Ramos (cell line): ENCODE data around the gene CRTC2.

Experiments used
- in situ Hi-C: fragments of 300-500 bp; cut with MboI; formaldehyde crosslinking; loops from one replicate; pipeline ENCODE4 v1.14.3; 2022; ENCODE audit warnings: low sequenced_read_pairs; ENCODE audit not compliant: unreplicated experiment

The CRTC2 gene

DNA sequence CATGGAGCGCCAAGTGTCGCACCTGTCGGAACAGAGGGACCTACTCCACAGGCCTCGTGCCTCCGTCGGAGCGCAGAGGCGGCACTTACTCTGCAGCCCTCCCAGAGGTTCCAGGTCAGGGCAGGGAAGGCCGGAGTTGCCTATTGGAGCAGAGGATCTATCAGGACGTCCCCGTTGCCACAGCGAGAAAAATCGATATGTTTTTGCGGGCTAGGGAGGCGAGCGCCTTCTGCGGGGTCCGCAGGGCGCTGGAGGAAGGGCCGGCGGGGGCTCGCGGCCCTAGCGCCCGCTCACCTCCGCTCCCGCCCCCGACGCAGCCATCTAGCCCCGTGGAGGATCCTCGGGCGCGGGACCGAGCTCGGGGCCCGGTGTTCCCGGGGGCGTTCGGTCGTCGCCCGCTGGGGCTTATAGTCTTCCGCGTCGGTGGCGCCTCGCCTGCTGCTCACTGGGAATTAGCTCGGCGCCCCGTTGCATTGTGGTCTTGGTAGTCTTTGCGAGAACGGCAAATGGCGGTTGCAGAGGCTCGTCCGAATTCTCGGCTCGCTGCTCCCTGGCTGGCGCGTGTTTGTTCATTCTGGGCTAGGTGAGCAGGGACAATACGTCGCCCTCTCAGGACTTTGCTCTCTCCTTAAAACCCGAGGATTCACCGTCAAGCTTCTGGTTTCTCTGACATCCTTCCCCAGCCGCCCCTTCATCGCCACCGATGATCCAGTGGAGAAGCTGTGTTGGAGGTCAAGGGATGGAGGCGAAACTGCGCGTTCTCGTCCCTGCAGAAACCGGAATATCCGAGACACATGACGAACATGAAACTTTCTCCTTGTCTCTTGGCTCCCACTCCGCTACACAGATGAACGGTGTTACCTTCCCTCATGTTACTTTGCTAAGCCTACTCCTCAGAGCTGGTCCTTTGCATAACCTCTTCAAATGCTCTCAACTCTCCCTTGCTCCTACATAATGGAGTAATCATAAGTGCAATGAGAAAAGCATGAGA, 19.1 kb upstream of the CRTC2 start, which contains the start of gene JTB:
Gene JTB, minus strand, starts transcription at position 425 of the 991 bp plus-strand sequence. Its CDS starts 422 bp downstream, at position 3.
- in situ Hi-C loops = loop anchor here (5.0 kb wide), 1 partner anchor 180 kb away; no protein-coding TSS in a partner anchor

DNA sequence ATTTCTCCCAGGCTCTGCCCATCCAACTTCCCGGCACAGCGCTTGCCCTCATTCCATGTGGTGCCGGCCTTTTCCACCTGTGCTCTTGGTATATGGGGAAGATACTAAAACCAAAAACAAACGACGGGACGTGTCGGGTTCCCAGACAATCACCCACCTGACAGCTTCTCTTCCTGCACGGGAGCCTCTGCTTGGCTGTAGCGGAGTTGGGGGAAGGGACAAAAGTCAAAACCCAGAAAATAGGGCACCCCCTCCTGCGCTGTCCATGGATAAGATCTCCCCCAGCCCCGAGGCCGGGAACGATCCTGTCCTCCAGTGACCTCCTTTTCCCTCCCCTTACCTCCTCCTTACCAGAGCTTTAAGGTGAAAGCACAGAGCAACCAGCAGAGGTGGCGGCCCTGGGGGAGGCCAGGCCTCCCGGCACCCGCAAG, 18.4 kb upstream of the CRTC2 start:
- in situ Hi-C loops = loop anchor here (5.0 kb wide), 1 partner anchor 180 kb away; no protein-coding TSS in a partner anchor

DNA sequence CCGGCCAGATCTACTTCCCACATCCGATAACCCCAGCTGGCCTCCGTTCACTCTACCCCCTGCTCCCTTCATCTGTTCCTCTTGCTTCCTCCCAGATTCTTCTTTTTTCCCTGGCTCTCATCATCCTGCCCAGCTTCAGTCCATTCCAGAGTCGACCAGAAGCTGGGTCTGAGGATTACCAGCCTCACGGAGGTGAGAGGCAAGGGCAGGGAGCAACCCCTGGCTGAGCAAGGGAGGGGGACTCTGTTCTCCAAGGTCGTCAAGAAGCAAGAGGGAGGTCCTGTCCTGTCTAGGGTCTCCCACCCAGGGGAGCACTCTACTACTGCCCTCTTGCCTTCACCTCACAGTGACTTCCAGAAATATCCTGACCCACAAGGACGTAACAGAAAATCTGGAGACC, 15.1 kb upstream of the CRTC2 start:
- in situ Hi-C loops = no loop called here

DNA sequence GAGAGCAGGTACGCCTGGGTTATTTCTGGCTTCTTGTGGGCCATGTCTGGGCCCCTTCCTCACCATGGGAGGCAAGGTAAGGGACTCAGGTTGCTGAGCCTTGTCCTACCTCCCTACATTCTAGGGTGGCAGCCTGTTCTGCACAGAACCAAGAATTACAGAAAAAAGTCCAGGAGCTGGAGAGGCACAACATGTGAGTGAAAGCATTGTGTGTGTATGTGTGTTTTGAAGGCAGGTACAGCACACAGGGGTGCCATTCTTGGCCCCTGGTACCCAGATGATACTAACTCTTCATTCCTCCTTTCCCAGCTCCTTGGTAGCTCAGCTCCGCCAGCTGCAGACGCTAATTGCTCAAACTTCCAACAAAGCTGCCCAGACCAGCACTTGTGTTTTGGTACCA, 14.7 kb upstream of the CRTC2 start:
- in situ Hi-C loops = no loop called here

DNA sequence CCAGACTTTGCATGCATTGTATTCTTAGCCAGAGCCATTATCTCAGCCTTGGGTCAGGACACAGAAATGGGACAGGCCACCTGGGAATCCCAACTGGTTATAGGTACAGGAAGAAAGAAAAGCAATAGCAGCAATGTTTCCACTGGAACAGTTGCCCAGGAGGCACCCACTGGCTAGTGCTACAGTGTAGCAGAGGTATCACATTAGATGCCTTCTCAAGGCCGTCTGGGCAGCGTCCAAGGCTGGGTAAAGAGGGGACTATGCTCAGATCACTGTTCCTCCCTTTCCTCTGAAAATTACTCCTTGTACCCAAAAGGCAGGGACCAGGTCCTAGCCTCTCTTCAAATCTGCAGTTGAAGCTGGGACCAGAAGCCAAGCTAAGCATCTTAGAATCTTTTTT, 11.9 kb upstream of the CRTC2 start:
- in situ Hi-C loops = no loop called here

DNA sequence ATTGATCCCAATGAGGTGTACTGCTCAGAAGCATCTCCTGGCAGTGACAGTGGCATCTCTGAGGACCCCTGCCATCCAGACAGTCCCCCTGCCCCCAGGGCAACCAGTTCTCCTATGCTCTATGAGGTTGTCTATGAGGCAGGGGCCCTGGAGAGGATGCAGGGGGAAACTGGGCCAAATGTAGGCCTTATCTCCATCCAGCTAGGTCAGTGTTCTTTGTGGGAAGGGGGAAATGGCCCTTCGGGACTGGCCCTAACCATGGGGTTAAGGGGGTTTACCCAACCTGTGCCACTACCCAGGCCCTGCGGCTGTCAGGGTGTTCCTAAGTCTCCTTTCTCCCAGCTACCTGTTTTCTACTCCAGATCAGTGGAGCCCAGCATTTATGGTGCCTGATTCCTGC, 10.6 kb upstream of the CRTC2 start:
- in situ Hi-C loops = no loop called here

DNA sequence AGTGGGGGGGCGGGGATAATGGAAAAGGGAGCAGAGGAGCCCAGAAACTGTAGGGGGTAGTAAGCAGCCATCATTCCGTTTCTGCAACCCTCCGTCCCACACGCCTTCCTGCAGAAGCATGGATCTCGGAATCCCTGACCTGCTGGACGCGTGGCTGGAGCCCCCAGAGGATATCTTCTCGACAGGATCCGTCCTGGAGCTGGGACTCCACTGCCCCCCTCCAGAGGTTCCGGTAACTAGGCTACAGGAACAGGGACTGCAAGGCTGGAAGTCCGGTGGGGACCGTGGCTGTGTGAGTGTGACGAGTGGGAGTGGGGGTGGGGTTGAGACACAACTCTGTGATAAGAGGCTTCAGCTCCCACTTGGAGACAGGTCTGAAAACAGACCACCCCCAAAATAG, 10.0 kb upstream of the CRTC2 start:
- in situ Hi-C loops = no loop called here

DNA sequence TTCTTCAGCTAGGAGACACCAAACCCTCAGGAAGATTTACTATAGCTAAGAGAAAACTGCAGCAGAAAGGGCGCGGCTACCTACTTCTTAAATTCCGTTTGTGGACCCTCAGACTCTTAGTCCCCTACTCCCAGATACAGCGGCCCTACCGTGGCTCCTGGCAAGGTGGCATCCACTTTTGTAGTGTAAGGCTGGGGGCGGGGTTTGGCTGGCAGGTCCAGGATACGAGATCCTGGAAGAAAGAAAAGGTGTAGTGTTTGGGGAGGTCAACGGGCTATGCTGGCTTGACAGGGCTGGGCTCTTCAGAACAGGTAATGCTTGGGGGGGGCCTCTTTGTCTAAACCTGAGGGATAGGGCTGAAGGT, 9.6 kb upstream of the CRTC2 start:
- in situ Hi-C loops = no loop called here

DNA sequence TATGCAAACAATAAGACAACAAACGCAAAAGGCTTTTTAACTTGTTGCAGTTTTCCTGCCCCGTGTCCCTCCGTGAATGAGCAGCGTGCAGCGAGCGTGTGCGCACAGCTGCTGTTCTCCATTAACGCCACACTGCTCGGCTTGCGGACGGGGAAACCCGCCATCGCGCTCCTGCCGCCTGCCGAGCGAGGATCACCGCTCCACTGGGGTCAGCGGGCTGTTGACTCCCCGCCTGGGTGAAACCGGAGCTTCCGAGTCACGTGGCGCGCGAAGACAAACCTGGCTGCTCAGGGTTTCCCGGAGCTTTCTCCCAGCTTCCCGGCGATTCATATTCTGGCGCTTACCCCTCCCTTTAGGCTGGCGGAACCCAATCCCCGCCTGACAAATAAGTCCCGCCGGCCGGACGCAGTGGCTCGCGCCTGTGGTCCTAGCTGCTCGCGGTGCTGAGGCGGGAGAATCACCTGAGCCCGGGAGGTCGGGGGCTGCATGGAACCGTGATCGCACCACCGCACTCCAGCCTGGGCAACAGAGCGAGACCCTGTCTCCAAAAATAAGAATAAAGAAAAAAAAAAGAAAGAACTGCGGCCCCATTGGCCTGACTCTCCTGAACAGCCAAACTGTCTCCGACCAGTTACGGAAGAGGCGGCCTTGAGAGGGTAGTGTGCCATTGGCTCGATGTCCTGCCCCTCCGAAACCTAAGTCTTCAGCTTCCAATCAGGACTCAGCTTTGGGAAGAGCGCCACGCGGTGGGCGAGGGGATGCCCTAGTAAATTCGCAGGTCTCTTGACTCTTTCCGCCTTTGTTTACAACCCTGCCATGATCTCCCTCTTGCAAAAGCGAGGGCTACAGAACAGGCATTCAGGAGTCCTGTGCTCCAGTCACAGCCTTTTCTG, 8.9 kb upstream of the CRTC2 start, which contains the start of gene CREB3L4:
Gene CREB3L4, plus strand, starts transcription at position 796 of the 893 bp plus-strand sequence. CDS start 624 bp downstream, outside the sequence.
- in situ Hi-C loops = no loop called here

DNA sequence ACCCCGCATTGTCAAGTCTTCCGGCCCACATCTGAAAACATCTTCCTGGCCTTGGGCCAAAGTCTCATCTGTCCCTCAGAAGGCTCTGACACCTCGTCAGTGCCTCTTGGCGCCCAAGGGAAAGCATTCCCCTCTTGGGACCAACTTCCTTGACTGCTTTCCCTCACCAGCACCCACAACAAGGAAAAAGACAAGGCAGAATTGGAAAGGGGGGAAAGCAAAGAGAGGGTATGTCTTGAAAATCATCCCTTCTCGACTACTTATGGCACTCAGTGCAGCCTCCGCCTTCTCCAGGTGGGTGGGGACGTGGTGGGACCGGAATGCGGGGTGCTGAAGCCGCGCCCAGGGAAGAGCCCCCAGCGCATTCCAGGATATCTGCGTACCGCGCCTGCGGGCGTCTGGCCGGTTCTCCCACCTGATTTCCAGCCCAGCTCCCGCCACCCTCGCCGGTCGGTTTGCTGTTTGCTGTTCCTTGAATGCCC, 5.5 kb upstream of the CRTC2 start:
- in situ Hi-C loops = no loop called here

DNA sequence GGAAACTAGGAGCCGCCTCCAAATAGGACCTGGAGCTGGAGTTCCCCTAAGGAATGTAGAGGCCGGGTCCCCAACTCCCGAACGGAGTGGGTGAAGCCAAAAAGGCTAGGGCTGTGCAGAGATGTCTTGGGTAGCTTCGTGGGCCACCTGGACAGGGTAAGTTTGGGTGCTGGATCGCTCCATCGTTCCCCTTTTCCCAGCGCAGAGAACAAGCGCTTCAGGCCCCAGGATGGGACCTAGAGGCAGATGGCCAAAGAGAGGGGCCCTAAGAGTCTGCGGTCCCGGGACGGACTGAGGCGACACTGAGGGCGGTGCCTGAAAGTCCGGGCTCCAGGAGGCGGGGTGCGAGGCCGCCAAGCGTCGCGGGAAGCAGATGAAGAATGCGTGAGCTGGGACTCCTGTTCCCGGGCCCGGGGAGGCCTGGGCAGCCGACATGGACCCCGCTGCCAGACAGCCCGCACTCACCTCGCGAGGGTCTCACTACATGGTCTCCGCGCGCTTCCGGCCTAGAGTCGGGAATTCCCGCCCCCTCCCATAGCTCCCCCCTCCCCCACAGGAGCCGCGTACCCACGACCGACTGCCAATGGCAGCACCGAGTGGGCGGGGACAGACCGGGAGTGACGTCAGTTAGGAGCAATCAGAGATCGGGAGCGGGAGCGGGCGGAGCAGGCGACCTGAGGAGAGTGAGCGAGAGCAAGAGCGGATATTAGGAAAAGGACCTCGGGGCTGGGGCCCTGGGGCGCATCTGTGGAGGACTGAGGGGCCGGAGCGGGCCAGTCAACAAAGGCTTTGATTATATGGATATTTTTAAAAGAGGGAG, 4.8 kb upstream of the CRTC2 start, which contains the start of gene SLC39A1:
Gene SLC39A1, minus strand, starts transcription at position 508 of the 820 bp plus-strand sequence. CDS start 822 bp downstream, outside the sequence.
- in situ Hi-C loops = no loop called here

DNA sequence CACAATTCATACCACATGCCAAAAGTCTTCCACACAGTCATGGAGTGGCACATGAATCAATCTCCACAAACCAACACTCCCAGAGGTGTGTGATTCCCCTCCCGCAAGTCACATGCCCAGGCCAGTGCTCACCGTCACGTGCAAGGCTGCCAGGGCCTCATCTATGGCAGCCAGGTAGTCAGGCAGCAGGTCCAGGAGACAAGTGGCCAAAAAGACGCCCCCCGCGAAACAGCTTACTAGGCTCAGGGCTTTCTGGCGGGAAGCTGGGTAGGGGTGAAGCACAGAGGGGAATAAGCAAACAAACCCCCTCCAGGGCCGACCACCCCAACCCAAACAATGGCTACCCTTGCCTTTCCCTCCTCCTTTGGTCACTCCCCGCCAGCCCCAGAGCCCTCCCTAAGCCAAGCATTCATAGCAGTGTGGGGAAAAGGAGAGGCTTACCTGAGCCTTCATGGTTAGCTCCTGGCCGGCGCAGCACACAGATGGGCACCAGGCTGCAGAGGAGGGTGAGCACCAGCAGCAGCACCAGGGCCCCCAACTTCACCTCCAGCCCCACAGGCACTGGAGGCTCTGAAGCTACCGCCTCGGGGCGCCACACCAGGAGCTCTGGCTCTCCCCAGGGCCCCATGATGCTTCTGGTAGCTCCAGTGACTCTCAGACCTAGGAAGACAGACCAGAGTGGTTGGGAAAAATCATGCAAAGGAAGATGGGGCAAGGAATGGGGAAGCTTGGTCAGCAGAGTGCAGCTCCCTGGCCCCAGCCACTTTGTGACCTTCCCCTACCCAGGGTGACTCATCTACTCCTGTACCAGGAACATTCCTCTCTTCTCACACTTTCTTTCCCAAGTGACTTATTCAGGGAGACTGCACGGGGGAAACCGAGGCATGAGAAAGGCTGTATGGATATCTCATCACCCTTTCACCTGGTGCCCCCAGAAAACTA, 3.9 kb upstream of the CRTC2 start:
- in situ Hi-C loops = no loop called here

DNA sequence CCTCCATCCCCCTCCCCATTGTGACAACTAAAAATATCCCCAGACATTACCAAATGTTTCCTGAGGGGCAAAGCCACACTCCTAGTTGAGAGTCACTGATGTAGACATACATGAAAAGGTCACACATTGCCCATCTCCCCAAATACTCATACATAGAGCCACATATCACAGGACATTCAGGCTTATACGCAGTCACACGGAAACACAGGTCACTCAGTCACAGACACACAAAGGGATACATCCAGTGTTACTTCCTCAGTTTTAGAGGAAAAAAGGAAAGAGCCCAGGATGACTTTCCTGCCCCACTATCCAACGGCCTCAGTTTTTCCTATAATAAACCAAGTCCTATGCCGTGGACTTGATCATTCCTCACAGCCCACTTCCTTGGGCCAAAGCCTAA, 3.0 kb upstream of the CRTC2 start:
- in situ Hi-C loops = no loop called here

DNA sequence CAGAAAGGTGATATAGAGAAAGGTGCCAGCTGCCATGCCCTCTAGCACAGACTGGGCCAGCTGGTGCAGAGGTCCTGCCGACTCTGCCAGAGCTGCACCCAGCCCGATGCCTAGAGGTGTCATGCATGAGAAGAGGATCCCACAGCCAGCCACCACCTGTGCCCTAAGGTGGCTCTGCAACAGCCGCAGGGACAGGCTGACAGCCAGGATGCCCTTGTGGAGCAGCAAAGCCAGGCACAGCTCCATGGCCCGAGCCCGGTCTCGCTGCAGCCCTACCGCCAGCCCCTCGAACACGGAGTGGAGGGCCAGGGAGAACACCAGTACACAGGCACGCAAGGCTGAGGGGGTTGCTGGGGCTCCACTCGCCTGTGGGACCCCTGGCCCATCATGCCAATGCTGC, 1.8 kb upstream of the CRTC2 start:
- in situ Hi-C loops = no loop called here

DNA sequence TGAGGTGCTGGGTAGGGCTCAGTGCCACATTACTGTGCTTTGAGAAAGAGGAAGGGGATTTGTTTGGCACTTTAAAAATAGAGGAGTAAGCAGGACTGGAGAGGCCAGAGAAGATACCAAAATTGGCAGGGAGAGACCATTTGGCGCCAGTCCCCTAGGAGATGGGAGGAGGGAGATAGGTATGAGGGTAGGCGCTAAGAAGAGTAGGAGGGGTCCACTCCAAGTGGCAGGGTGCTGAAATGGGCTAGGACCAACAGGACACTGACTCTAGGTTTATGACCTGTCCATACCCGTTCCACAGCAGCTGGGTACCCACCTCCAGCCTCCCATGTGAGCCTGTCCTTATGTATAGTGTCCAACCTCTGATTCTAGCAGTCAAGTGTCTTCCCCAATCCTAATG, 1.0 kb upstream of the CRTC2 start:
- in situ Hi-C loops = no loop called here

DNA sequence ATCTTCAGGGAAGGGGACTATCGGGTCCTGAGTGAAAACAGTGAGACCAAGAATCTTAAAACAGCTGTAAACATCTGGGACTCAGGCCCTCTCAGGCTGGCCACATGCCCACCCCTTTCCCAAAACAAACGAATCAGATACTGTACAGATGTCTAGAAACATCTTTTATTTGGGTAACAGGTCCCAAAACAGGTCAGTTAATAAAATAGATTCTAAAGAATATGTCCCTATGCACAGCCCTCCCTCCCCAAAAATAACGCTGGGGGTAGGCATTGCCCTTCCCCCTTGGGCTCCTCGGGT, 499 bp upstream of the CRTC2 start:
- in situ Hi-C loops = no loop called here

DNA sequence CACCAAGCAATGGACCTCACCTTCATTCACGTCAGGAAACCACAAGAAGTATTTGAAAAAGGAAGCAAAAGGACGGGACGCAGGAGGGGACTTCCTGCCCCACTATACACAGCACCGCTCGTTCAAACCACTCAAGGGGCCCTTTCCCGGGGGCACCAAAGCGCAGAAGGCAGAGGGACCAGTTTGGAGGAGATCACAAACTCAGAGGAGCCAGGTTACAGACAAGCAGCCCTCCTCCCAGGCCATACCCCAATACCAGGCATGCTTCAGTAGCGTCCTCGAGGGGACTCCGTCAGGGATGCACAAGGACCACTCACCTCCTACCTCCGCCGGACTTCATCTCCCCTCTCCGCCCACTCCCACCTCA, 685 bp downstream of the CRTC2 start:
- in situ Hi-C loops = no loop called here

DNA sequence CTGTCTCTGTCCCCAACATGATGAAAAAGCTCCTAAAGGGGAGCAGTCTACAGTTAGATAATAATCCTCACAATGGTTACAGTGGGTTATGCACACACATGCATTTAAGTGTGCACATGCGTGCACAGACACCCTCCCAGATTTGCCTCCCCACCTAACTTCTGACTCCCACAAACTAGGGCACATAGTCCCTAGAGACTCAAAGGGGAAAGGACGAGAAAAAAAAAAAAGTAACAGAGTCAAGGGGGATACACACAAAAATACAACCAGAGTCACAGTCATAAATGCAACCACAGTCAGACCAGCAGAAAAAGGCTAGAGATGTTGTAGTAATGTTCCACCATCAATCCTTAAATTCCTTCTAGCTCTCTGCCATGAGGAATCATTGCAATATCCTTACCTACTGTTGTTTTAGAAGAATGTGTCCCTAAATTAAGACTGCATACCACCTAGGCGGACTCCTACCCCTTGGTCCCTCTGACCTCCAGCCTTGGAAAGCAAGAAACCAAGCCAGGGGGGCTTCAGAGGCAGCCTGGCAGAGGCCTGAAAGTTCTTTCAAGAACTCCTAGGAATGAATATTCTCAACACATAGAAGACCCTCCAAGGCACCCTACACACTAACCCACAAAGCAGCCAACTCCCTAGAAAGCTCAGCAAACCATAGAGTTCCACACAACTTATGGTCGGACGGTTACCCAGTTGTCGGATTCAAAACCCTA, 1.3 kb downstream of the CRTC2 start:
- in situ Hi-C loops = no loop called here
